Coronary artery (tissue), 2 donors: Measurements from ENCODE around the gene PLA2G15.

ENCODE experiments used
- DNase-seq: peaks from one replicate; pipeline ENCODE4 v3.0.0-alpha.2; 2017; ENCODE audit warnings: low spot score
- H3K27ac ChIP-seq, 2 donors: fragments of 200-600 bp; sonication (generic); one replicate each; pipeline ENCODE4 v1.5.1; 2016 to 2019
- H3K4me3 ChIP-seq: fragments of 200-600 bp; sonication (generic); 2 replicates; pipeline ENCODE4 v1.5.1; 2016; ENCODE audit warnings: mild to moderate bottlenecking, moderate library complexity
- TF ChIP-seq, protein P1 (sequence below): fragments of 200-600 bp; sonication (generic); IDR thresholded peaks from one replicate; pipeline ENCODE4 v1.5.1; 2019; ENCODE audit warnings: antibody characterized with exemption

Gene PLA2G15

GRCh38 chr16:68289621-68290329, 44.6 kb downstream of the PLA2G15 start:
- DNase-seq, result no peak
- no peak overlapping the region for H3K4me3 ChIP-seq
- H3K27ac ChIP-seq, result peak overlapping the region in 1 of 2 donors; percentile 42
- TF ChIP-seq, protein P1, sequence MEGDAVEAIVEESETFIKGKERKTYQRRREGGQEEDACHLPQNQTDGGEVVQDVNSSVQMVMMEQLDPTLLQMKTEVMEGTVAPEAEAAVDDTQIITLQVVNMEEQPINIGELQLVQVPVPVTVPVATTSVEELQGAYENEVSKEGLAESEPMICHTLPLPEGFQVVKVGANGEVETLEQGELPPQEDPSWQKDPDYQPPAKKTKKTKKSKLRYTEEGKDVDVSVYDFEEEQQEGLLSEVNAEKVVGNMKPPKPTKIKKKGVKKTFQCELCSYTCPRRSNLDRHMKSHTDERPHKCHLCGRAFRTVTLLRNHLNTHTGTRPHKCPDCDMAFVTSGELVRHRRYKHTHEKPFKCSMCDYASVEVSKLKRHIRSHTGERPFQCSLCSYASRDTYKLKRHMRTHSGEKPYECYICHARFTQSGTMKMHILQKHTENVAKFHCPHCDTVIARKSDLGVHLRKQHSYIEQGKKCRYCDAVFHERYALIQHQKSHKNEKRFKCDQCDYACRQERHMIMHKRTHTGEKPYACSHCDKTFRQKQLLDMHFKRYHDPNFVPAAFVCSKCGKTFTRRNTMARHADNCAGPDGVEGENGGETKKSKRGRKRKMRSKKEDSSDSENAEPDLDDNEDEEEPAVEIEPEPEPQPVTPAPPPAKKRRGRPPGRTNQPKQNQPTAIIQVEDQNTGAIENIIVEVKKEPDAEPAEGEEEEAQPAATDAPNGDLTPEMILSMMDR, result no peak

- H3K4me3 ChIP-seq, result no peak overlapping the region
- no peak for DNase-seq
- peak overlapping the region in 1 of 2 donors; percentile 52 for H3K27ac ChIP-seq
- TF ChIP-seq, protein P1, result no peak
Measured at GRCh38 chr16:68290450-68290849, 45.3 kb downstream of the PLA2G15 start.

- TF ChIP-seq, protein P1, result no peak
- H3K27ac ChIP-seq, result no peak overlapping the region
- no peak for DNase-seq
- no peak overlapping the region for H3K4me3 ChIP-seq
Measured at GRCh38 chr16:68291227-68291626, 46.1 kb downstream of the PLA2G15 start.

DNA sequence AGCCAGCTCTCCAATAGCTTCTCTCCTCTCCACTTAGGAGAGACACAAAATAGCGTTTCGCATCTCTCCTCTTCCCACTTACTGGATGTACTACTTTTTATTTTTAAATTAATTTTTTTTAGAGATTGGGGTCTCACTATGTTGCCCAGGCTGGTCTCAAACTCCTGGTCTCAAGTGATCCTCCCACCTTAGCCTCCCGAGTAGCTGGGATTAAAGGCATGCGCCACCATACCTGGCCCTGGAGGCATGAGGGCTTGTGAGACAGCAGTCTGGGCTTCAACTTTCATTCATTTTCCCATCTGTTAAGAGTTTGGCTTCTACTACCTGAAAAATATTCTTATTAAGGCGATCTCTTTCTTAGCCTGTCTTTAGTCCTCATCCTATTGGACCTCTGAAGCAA, 47.3 kb downstream of the PLA2G15 start:
- TF ChIP-seq, protein P1, result no peak
- Histone ChIP-seq H3K4me3 (no peak overlapping the region), H3K27ac (no peak overlapping the region)
- DNase-seq, result no peak

DNA sequence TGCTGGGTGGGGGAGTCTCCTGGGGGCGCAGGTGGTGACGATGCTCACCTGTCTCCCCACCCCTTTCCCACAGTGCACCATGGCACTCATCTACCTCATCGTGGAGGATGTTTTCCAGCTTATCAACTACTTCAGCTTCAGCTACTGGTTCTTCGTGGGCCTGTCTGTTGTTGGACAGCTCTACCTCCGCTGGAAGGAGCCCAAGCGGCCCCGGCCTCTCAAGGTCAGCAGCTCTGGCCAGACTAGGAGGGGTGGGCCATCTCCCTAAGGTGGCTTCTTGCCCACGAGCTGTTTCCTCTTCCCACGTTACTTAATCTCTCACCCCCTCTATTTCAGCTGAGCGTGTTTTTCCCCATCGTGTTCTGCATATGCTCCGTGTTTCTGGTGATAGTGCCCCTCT, 51.1 kb downstream of the PLA2G15 start:
- TF ChIP-seq, protein P1, result no peak
- no peak for DNase-seq
- H3K4me3 ChIP-seq, result no peak overlapping the region
- H3K27ac ChIP-seq, result no peak overlapping the region

DNA sequence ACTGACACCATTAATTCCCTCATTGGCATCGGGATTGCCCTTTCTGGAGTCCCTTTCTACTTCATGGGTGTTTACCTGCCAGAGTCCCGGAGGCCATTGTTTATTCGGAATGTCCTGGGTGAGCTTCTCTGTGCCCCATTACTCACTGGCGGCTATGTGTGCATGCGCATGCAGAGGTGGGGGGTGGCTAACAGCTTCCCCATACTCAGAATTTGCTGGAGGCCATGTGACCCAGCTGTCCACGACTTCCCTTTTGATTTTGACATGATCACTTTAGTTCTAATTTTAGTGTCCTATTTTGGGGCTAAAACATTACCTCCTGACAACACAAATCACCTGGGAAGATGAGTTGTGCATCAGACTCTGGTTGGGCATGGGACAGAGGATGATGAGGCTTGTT, 51.5 kb downstream of the PLA2G15 start:
- no peak overlapping the region for H3K4me3 ChIP-seq
- TF ChIP-seq, protein P1, result no peak
- H3K27ac ChIP-seq, result no peak overlapping the region
- DNase-seq, result no peak

- Histone ChIP-seq H3K27ac (no peak overlapping the region), H3K4me3 (no peak overlapping the region)
- no peak for DNase-seq
- TF ChIP-seq, protein P1, result no peak
Measured at GRCh38 chr16:68297908-68298307, 52.7 kb downstream of the PLA2G15 start.
